HG03520 (cell line): ENCODE measurements around the gene NDST1.
"Not testable (repeated sequence)": the region's sequence is repeated elsewhere in the genome, so short reads cannot be mapped to it uniquely, and the experiment has no call there.

Experiments used
- ATAC-seq: cut with Tn5 transposase; IDR thresholded peaks from one replicate; pipeline ENCODE4 v1.9.1; 2021; ENCODE audit warnings: mild to moderate bottlenecking, moderate library complexity; ENCODE audit not compliant: unreplicated experiment

The NDST1 gene

DNA sequence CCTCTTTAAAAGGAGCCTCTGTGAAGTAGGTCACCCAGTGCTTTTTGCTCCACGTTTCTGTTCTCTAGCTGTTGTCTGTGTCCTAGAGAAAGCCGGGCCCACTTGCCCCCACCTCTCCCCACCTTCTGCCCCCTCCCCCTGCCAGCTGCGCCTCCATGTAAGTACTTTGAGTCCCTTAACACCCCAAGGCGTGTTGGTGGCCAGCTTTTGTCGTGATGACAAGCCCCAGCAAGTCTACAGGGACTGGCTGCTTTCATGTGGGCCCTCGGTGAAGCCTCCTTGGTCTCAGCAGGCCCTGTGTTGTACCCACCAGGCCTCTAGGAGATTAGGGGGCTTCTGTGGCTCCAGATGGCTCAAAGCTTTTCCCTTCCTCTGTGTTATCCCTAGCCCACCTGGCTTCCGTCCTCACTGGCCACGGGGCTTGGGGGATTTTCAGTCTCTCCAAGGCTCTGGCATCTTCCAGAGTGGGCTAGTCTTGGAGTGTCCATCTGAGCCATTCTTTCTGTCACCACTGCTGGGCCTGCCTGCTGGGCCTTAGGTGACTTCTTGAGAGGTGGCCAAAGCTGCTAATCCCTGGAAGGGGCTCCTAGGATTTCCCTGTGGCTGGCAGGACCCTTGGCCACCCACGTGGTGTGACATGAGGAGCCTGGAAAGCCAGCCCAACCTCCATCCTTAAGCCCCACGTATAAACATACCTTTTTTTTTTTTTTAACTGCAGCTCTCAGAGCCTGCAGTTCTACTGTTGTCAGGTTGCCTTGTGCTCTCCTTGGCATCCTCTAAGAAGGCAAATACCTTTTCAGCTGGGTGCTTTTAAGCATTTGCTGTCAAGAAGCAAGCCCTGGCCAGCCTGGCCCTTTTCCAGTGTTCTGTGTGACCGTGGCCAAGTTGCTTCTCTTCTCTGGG lies 1.1 kb upstream of the NDST1 start:
- ATAC-seq: no peak

- no peak for ATAC-seq
Observed at GRCh38 chr5:150508277-150508640, 328 bp downstream of the NDST1 start.

DNA sequence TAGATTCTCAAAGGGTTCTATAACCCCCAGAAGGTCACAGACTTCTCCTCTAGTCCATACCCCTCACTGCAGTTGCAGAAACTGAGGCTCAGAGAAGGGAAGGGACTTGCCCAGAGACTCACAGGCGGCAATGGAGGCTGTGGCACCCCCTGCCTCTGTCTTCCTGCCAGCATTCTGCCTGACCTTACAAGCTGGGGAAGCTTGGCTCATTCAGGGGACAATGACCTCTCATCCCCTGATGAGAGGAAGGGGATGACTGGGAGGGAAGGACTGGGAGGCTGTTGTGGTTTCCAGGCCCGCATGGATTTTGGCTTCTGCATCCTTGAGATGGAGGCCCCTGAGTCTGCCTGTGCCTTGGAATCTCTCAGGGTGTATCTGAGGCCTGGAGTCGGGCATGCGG lies 897 bp downstream of the NDST1 start:
- no peak for ATAC-seq

DNA sequence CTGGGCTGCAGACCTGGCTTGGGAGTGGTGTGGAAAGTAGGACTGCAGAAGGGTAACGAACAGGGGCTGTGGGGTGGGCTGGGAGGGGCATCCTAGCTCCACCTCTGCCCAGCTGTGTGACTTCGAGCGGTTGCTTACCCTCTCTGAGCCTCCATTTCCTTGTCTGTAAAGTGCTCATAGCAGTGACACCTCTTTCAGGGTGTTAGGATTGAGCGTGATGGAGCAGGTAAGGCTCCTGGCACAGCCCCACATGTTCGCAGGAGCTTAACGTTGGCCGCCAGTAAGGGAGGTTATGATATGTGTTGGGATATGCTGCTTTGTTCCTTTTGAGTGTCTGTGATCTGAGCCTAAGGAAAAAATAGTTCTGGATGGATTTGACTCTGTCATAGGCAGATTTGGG lies 2.1 kb downstream of the NDST1 start:
- no peak for ATAC-seq

- ATAC-seq: no peak
Observed at GRCh38 chr5:150510460-150511263, 2.7 kb downstream of the NDST1 start.

DNA sequence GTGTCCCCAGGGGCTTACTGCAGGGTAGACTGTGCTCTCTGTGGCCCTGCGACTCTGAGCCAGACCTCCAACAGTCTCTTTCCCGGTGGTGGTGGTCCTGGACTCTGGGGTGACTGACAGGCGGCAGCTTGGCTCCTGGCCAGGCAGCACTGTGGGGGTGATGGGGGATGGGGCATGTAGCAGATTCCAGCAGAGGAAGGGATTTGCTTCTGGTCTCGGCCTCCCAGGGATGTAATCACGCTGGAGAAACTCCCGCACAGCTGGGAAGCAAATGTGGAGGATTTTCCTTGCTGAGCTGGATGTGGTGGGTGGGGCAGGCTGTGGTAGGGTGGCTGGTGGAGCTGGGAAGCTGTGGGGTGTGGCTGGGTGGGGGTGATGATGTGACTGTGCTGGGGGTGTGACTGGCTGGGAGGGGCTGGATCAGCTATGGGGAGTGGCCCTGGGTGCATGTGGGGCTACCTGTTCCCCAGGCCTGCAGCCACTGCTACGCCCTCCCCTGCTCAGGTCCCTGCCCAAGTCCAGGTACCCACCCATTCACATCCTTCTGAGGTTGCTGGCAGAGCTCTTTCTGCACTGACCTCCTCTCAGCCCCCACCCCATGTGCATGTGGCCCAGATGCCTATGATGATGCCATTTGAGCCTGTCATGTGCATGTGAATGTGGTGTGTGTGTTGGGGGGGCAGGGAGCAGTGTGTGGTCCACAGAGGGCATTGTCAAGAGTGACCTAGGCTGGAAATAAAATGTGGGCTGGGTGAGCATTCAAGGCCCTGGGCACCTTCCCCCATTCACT lies 3.8 kb downstream of the NDST1 start:
- ATAC-seq: no peak

GRCh38 chr5:150512368-150512747 lies 4.4 kb downstream of the NDST1 start:
- no peak for ATAC-seq

- no peak for ATAC-seq
Observed at GRCh38 chr5:150513375-150514309, 5.7 kb downstream of the NDST1 start.

DNA sequence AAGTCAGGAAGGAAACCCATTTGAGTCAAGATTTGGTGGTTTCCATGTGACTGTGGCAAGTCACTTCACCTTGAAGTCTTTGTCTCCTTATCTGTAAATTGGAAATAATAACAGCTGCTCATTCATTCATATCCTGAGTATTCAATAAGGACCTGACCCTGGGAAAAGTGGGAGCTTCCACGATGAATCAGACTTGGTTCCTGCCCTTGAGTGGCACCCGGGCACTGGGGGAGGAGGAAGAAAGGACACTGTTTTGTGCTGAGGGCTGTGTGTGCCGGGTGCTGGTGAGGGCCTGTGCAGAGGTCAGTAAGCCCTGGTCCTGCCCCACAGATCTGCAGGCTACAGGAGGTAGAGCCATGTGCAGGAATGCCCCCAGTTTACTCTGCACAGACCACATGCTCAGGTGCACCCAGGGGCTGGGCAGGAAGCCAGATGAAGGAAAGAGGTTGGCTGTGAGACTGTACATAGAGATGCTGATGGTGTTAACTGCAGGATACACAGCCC lies 6.8 kb downstream of the NDST1 start:
- no peak for ATAC-seq

DNA sequence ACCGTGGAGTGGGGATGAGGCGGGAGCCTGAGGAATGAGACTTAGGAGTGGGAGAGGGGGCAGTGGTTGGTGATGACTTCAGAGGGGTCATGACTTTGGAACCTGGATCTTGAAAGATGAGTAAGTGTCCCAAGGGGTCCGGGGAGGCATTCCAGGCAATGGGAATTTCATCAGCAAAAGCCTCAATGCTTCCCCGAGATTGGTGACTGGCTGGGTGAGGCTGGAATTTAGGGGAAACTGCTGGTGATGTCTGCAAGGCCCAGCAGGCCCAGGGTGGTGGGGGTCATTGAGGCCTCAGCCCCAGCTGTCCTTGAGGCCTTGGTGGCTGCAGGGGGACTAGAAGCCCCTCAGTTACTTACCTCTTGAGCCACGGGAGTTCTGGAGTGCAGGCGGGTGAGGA lies 7.5 kb downstream of the NDST1 start:
- no peak for ATAC-seq

DNA sequence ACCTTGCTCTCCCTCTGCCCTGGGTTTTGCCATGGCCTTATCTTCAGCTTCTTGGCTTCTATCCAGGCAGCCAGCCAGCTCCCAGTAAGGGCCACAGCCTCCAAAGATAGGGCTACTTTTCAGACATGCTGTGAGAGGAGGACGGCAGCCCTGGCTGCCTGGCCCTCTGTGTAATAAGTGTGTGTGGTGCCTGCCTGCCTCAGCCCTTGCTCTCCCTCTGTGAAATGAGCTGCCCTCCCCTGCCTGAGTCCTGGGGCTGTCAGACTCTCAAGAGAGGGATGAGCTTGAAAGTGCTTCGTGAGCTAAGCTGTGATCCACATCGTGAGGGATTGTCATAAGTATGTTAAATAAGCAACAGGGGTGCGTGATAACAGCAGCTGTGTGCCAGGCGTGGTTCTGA lies 8.1 kb downstream of the NDST1 start:
- no peak for ATAC-seq

- ATAC-seq: no peak
Observed at GRCh38 chr5:150517272-150518152, 9.6 kb downstream of the NDST1 start.

- not testable (repeated sequence) for ATAC-seq
Observed at GRCh38 chr5:150518712-150519559, 11.0 kb downstream of the NDST1 start.

- no peak for ATAC-seq
Observed at GRCh38 chr5:150519560-150519945, 11.6 kb downstream of the NDST1 start.

DNA sequence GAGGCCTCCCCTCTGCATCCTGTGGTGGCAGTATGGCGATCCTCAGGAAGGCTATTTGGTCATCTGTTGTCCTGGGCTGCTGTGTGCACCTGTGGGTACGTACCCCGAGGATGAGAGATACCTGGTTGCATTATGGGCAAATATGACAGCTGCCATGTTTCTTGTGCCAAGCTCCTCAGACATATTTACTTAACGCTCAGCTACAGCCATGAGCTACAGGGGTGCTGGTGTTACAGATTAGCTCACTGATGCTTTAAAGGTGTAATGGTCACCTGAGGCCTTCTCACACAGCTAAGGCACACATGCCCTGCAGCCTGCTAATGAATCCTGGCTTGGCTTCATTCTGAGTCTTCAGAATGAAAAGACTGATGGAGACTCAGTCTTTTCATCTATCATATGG lies 12.0 kb downstream of the NDST1 start:
- ATAC-seq: no peak

- ATAC-seq: no peak
Observed at GRCh38 chr5:150520747-150521521, 13.0 kb downstream of the NDST1 start.

GRCh38 chr5:150521522-150521817 lies 13.5 kb downstream of the NDST1 start:
- ATAC-seq: no peak
